ENCODE data around the gene PRPF19.

DNA sequence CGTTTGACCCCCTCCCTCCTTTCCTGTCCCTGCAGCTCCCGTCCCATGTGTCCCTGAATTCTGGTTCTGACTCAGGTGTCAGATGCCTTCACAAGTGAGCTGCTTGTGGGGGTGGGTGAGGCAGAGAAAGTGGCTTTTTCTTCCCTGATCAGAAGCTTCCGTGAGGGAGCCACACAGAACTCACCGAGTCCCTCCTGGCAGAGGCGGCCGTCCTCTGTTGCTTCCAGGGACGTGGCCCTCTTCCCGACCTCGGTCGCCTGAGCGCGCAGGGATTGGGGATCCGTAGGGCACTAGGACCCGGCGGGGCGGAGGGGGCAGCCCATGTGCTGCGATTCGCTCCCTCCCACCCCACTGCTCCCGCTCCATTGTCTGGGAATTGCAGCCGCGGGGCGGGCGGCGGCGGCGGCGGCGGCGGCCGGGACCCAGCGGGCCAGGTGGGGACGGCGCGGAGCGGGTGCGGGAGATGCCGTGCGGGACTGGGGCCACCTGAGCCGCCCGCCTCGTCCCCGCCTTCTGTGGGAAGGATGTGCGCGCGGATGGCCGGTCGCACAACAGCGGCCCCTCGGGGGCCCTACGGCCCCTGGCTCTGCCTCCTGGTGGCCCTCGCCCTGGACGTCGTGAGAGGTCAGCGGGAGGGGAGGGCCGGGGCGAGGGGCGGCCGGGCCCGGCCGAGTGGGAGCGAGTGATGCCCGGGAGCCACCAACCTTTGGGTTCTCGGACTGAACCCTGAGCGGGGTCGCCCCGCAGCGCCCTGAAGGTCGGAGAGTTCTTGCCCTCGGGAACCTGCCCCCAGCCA, 17.9 kb upstream of the PRPF19 start, which contains the start of gene TMEM132A:
- TF ChIP-seq, protein P1, sequence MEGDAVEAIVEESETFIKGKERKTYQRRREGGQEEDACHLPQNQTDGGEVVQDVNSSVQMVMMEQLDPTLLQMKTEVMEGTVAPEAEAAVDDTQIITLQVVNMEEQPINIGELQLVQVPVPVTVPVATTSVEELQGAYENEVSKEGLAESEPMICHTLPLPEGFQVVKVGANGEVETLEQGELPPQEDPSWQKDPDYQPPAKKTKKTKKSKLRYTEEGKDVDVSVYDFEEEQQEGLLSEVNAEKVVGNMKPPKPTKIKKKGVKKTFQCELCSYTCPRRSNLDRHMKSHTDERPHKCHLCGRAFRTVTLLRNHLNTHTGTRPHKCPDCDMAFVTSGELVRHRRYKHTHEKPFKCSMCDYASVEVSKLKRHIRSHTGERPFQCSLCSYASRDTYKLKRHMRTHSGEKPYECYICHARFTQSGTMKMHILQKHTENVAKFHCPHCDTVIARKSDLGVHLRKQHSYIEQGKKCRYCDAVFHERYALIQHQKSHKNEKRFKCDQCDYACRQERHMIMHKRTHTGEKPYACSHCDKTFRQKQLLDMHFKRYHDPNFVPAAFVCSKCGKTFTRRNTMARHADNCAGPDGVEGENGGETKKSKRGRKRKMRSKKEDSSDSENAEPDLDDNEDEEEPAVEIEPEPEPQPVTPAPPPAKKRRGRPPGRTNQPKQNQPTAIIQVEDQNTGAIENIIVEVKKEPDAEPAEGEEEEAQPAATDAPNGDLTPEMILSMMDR (IDR thresholded peaks at IDR 0.05) = no peak
- no peak for TF ChIP-seq ZNF232 (CRISPR knock-in tag; IDR thresholded peaks at IDR 0.05)
- TF ChIP-seq ZNF317 (CRISPR knock-in tag; IDR thresholded peaks at IDR 0.05; ENCODE audit: borderline replicate concordance, low read depth) = no peak
- TF ChIP-seq, protein P2, sequence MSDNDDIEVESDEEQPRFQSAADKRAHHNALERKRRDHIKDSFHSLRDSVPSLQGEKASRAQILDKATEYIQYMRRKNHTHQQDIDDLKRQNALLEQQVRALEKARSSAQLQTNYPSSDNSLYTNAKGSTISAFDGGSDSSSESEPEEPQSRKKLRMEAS (CRISPR knock-in tag; IDR thresholded peaks at IDR 0.05) = peak; percentile 85
- no peak for TF ChIP-seq JUN (CRISPR knock-in tag; IDR thresholded peaks at IDR 0.05)
- no peak for TF ChIP-seq TCF7 (CRISPR knock-in tag; IDR thresholded peaks at IDR 0.05; ENCODE audit: low read depth)
- TF ChIP-seq, protein P3, sequence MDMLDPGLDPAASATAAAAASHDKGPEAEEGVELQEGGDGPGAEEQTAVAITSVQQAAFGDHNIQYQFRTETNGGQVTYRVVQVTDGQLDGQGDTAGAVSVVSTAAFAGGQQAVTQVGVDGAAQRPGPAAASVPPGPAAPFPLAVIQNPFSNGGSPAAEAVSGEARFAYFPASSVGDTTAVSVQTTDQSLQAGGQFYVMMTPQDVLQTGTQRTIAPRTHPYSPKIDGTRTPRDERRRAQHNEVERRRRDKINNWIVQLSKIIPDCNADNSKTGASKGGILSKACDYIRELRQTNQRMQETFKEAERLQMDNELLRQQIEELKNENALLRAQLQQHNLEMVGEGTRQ (CRISPR knock-in tag; IDR thresholded peaks at IDR 0.05) = peak; percentile 82
- TF ChIP-seq TP53 (CRISPR knock-in tag; IDR thresholded peaks at IDR 0.05) = peak; percentile 36; the same call in 1 of the 2 replicates
- TF ChIP-seq EMX1 (CRISPR knock-in tag; IDR thresholded peaks at IDR 0.05) = no peak
- TF ChIP-seq TEAD4 (CRISPR knock-in tag; IDR thresholded peaks at IDR 0.05) = no peak
- TF ChIP-seq, protein P4, sequence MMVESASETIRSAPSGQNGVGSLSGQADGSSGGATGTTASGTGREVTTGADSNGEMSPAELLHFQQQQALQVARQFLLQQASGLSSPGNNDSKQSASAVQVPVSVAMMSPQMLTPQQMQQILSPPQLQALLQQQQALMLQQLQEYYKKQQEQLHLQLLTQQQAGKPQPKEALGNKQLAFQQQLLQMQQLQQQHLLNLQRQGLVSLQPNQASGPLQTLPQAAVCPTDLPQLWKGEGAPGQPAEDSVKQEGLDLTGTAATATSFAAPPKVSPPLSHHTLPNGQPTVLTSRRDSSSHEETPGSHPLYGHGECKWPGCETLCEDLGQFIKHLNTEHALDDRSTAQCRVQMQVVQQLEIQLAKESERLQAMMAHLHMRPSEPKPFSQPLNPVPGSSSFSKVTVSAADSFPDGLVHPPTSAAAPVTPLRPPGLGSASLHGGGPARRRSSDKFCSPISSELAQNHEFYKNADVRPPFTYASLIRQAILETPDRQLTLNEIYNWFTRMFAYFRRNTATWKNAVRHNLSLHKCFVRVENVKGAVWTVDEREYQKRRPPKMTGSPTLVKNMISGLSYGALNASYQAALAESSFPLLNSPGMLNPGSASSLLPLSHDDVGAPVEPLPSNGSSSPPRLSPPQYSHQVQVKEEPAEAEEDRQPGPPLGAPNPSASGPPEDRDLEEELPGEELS (CRISPR knock-in tag; IDR thresholded peaks at IDR 0.05) = 0 out of 2 replicates have a peak, but pooled peaks have one; percentile 61
